WTC11 (cell line): Measurements from ENCODE around the gene PRKRA. TPM values are rescaled to one million over a fixed set of nuclear protein-coding genes. Genes with fewer than 3 reads are reported as not detected.

Experiments
- ATAC-seq: fragments of 200-7000 bp; cut with Tn5 transposase; 2 replicates; pipeline ENCODE4 v1.10.0; 2021; ENCODE audit warnings: mild to moderate bottlenecking, moderate library complexity
- CTCF ChIA-PET: fragments of 300-600 bp; sonication (Branson Sonifier 250); formaldehyde crosslinking; loops from one replicate; lab custom pipeline; 2021; ENCODE audit warnings: antibody characterized with exemption; lab: Charles Lee
- POLR2A ChIA-PET: fragments of 350-600 bp; sonication (Branson Sonifier 250); formaldehyde crosslinking; loops from one replicate; lab custom pipeline; 2021; ENCODE audit warnings: antibody characterized with exemption; lab: Charles Lee
- DNase-seq: peaks from one replicate; pipeline ENCODE4 v3.0.0; 2021; ENCODE audit warnings: low spot score
- H3K27ac Mint-ChIP-seq: 2 replicates; pipeline ENCODE4 v1.8.0; 2021; ENCODE audit warnings: mixed read lengths
- H3K27me3 Mint-ChIP-seq: 2 replicates; pipeline ENCODE4 v1.8.0; 2021; ENCODE audit warnings: low read depth, mild to moderate bottlenecking, moderate library complexity, mixed read lengths
- H3K36me3 Mint-ChIP-seq: 2 replicates; pipeline ENCODE4 v1.8.0; 2021; ENCODE audit warnings: mixed read lengths
- H3K4me1 Mint-ChIP-seq: 2 replicates; pipeline ENCODE4 v1.8.0; 2022; ENCODE audit warnings: mixed read lengths
- H3K4me3 Mint-ChIP-seq: 2 replicates; pipeline ENCODE4 v1.8.0; 2021; ENCODE audit warnings: mild to moderate bottlenecking, moderate library complexity, mixed read lengths
- H3K9me3 Mint-ChIP-seq: 2 replicates; pipeline ENCODE4 v1.8.0; 2021; ENCODE audit warnings: mixed read lengths
- ATF3 ChIP-seq: sonication (generic); formaldehyde crosslinking; conservative IDR thresholded peaks from 2 replicates; pipeline ENCODE4 v1.8.1; 2022; ENCODE audit warnings: mild to moderate bottlenecking, missing genetic modification reagents
- E2F4 ChIP-seq: sonication (generic); formaldehyde crosslinking; IDR thresholded peaks from 2 replicates; pipeline ENCODE4 v1.8.1; 2022; ENCODE audit warnings: low read depth, mild to moderate bottlenecking, moderate library complexity, missing genetic modification reagents, borderline replicate concordance
- HMGA2 ChIP-seq: fragments of 250-450 bp; sonication (Bioruptor Pico); IDR thresholded peaks from 2 replicates; pipeline ENCODE4 v1.4.0; 2021; ENCODE audit warnings: mild to moderate bottlenecking, moderate library complexity
- MLX ChIP-seq: sonication (generic); formaldehyde crosslinking; IDR thresholded peaks from 2 replicates; pipeline ENCODE4 v1.8.1; 2023; ENCODE audit warnings: mild to moderate bottlenecking, missing genetic modification reagents, moderate library complexity
- TEAD1 ChIP-seq: sonication (generic); formaldehyde crosslinking; IDR thresholded peaks from 2 replicates; pipeline ENCODE4 v1.8.0; 2022; ENCODE audit warnings: mild to moderate bottlenecking, missing genetic modification reagents
- total RNA-seq: library from RNA; stranded (reverse); gene quantifications from 3 replicates; pipeline ENCODE4 v1.2.3, GENCODE V29; 2021

PRKRA gene
- total RNA-seq, 1 experiment from 2014 or later = 55.4 TPM

GRCh38 chr2:178385595-178386148 lies 65.3 kb downstream of the PRKRA start (continued):
- TF ChIP-seq MLX (no peak), TEAD1 (CRISPR knock-in tag) (no peak), E2F4 (no peak), ATF3 (CRISPR knock-in tag) (no peak)

GRCh38 chr2:178383718-178384117 lies 67.3 kb downstream of the PRKRA start:
- no peak for DNase-seq
- no peak for TF ChIP-seq HMGA2 (CRISPR knock-in tag)
- no peaks in the 10 kb centered on the region; the same call in 1 of the 2 replicates for H3K36me3 Mint-ChIP-seq
- ChIA-PET CTCF (no interaction called here), POLR2A (no interaction called here)
- no peak for ATAC-seq
- no peaks in the 10 kb centered on the region for H3K9me3 Mint-ChIP-seq
- no peaks in the 10 kb centered on the region for H3K27me3 Mint-ChIP-seq
- H3K27ac Mint-ChIP-seq = no peak overlapping the region
- H3K4me1 Mint-ChIP-seq = peaks cover 17% of the 10 kb centered on the region
- no peak overlapping the region for H3K4me3 Mint-ChIP-seq

Other genes with a start within 250 kb of the PRKRA start
- gene PJVK, start 203 bp upstream of the PRKRA start, total RNA-seq = 2.5 to 6.8 TPM (median 4.4 TPM) in 3 replicates
- 3.2 to 6.2 TPM (median 5.6 TPM) in 3 replicates for gene FKBP7, start 27.4 kb upstream of the PRKRA start, total RNA-seq
- 18.4 to 18.7 TPM (median 18.7 TPM) in 3 replicates for gene PLEKHA3, start 29.3 kb upstream of the PRKRA start, total RNA-seq